Pancreas (tissue), 10 donors: Measurements from ENCODE around the gene PMS1. TPM values are rescaled to one million over a fixed set of nuclear protein-coding genes. Genes with fewer than 3 reads are reported as not detected.

Experiments
- ATAC-seq, 4 donors: fragments of 200-7000 bp; cut with Tn5 transposase; one replicate each; pipeline versions ENCODE4 v1.8.0 to v1.9.1; 2020; ENCODE audit warnings: mild to moderate bottlenecking in 4 of 4, moderate library complexity in 4 of 4
- DNase-seq, 6 donors: peaks; one replicate each; pipeline ENCODE4 v3.0.0-alpha.2; 2020
- FAIRE-seq: peaks from 2 replicates; lab custom pipeline; 2012; peaks lifted over from hg19 to GRCh38; lab: Jason Lieb, UNC
- H3K27ac ChIP-seq, 4 donors: fragments of 200-600 bp; sonication (generic); 1 replicate in 3 of 4; 2 replicates in 1 of 4; pipeline versions ENCODE4 v1.5.0 to v1.8.0; 2020
- H3K27me3 ChIP-seq, 4 donors: fragments of 200-600 bp; one replicate each; pipeline ENCODE4 v1.8.0; 2021
- H3K36me3 ChIP-seq, 3 donors: fragments of 200-600 bp; sonication (generic) in 1 of 3; one replicate each; pipeline versions ENCODE4 v1.5.0 to v1.8.0; 2020 to 2021
- H3K4me1 ChIP-seq, 3 donors: fragments of 200-600 bp; one replicate each; pipeline ENCODE4 v1.8.0; 2021
- H3K4me3 ChIP-seq, 4 donors: fragments of 200-600 bp; sonication (generic) in 2 of 4; one replicate each; pipeline versions ENCODE4 v1.5.0 to v1.8.0; 2020 to 2021
- H3K9me3 ChIP-seq, 4 donors: fragments of 200-600 bp; one replicate each; pipeline ENCODE4 v1.8.0; 2021
- CTCF ChIP-seq, 4 donors: fragments of 200-600 bp; sonication (generic) in 3 of 4; IDR thresholded peaks; one replicate each; pipeline versions ENCODE4 v1.5.0 to v1.8.0; 2021; ENCODE audit warnings: antibody characterized with exemption in 4 of 4
- WGBS, 2 donors: extraction: QIAGEN DNeasy Blood & Tissue Kit; methylation state at CpG; one replicate each; pipeline ENCODE4 v1.1.7; 2013; 5-methylcytosine and 5-hydroxymethylcytosine counted together
- intact Hi-C, 3 donors: fragments of 100-400 bp; cut with DNase I; formaldehyde crosslinking; loops; one replicate each; pipeline versions ENCODE4 v1.11.1 to v1.14.2; 2022
- polyA plus RNA-seq, 2 donors: library from polyadenylated mRNA; stranded (reverse); fragments of 200-250 nt; gene quantifications; one replicate each; pipeline ENCODE4 v1.2.3, GENCODE V29; 2013
- total RNA-seq, 6 donors: library from RNA; stranded (reverse); fragmentation: NEBNext Ultra II Directional in 4 of 6; extraction: Animal tissue kit (Norgen Biotek cat#: 25700) in 4 of 6; gene quantifications; one replicate each; pipeline versions ENCODE4 v1.2.1 to v1.2.4, GENCODE V29; 2021 to 2023
- donor health status: healthy with polysubstance abuse.
- donor health status: DM: no; HTN: no; CAD: no; lungs with moderate emphysema.
- donor health status: DM: no; HTN: no; CAD: no.
- donor health status: control.
- donor health status: control.
- donor health status: Bipolar disorder and iron deficiency.
- donor health status: DM: yes; HTN: yes; CAD: no.
- donor health status: DM: no; HTN: no; CAD: no.
- donor health status: DM: no; HTN: no; CAD: no.
- donor health status: DM: yes; HTN: yes; CAD: no.

Gene PMS1
- total and polyA plus RNA-seq, 8 donors = 8.1 to 17.1 (median 10.6) TPM

DNA sequence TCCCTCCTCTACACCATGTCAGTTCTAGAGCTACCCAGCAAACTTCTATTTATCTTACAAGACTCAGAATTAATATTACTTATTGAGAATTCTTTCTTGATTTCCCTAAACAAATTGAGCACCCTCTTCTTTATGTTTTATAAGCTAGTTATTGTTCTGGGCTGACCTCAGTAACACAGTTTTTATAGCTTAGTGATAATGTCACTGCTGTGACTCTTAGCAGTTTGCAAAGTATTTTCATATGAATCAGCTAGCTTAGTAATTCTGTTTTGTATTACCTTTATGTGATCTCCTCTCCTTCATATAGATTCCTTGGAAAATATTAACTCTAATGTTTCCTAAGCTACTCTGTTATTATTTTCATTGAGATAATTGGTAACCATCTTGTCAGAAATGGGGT, 114.9 kb downstream of the PMS1 start:
- no peaks in the 10 kb centered on the region for H3K27me3 ChIP-seq
- intact Hi-C loops = no loop called here
- H3K27ac ChIP-seq = no peak overlapping the region
- TF ChIP-seq CTCF (IDR thresholded peaks at IDR 0.05) = no peak
- DNase-seq (no peak), FAIRE-seq (no peak), ATAC-seq (no peak)
- H3K9me3 ChIP-seq = no peaks in the 10 kb centered on the region
- no peaks in the 10 kb centered on the region for H3K36me3 ChIP-seq
- no peaks in the 10 kb centered on the region for H3K4me1 ChIP-seq
- no peak overlapping the region for H3K4me3 ChIP-seq

- ATAC-seq (peak in 1 of 4 donors; percentile 32), DNase-seq (no peak), FAIRE-seq (no peak)
- H3K4me3 ChIP-seq = no peak overlapping the region
- intact Hi-C loops = no loop called here
- no peak for TF ChIP-seq CTCF (IDR thresholded peaks at IDR 0.05)
- H3K36me3 ChIP-seq = no peaks in the 10 kb centered on the region
- no peaks in the 10 kb centered on the region for H3K9me3 ChIP-seq
- 21 to 22% methylated on average over 5 of the region's 5 CpGs for WGBS, 2 donors
- no peaks in the 10 kb centered on the region for H3K4me1 ChIP-seq
- H3K27me3 ChIP-seq = no peaks in the 10 kb centered on the region
- no peak overlapping the region for H3K27ac ChIP-seq
Measured at GRCh38 chr2:189900726-189901125, 116.5 kb downstream of the PMS1 start.

- H3K4me3 ChIP-seq = no peak overlapping the region
- no peak for ATAC-seq
Measured at GRCh38 chr2:189901664-189902063, 117.4 kb downstream of the PMS1 start.

GRCh38 chr2:189913821-189914220, 129.6 kb downstream of the PMS1 start:
- DNase-seq (no peak), FAIRE-seq (no peak), ATAC-seq (no peak)
- Histone ChIP-seq H3K9me3 (no peaks in the 10 kb centered on the region), H3K27ac (no peak overlapping the region), H3K4me3 (no peak overlapping the region), H3K27me3 (no peaks in the 10 kb centered on the region), H3K36me3 (no peaks in the 10 kb centered on the region), H3K4me1 (no peaks in the 10 kb centered on the region)
- intact Hi-C loops = no loop called here
- TF ChIP-seq CTCF (IDR thresholded peaks at IDR 0.05) = no peak
- WGBS, 2 donors = 44 to 51% methylated on average over 3 of the region's 3 CpGs

More at GRCh38 chr2:189901664-189902063, 117.4 kb downstream of the PMS1 start:
- FAIRE-seq (no peak), DNase-seq (no peak)
- no peaks in the 10 kb centered on the region for H3K4me1 ChIP-seq
- H3K27me3 ChIP-seq = no peaks in the 10 kb centered on the region
- H3K36me3 ChIP-seq = no peaks in the 10 kb centered on the region
- no peak for TF ChIP-seq CTCF (IDR thresholded peaks at IDR 0.05)
- H3K9me3 ChIP-seq = no peaks in the 10 kb centered on the region
- intact Hi-C loops = no loop called here
- no peak overlapping the region for H3K27ac ChIP-seq

- FAIRE-seq (no peak), DNase-seq (no peak), ATAC-seq (no peak)
- Histone ChIP-seq H3K9me3 (no peaks in the 10 kb centered on the region), H3K4me3 (no peak overlapping the region), H3K27ac (no peak overlapping the region), H3K4me1 (no peaks in the 10 kb centered on the region), H3K36me3 (no peaks in the 10 kb centered on the region), H3K27me3 (no peaks in the 10 kb centered on the region)
- no peak for TF ChIP-seq CTCF (IDR thresholded peaks at IDR 0.05)
- WGBS, 2 donors = 90 to 94% methylated on average over 2 of the region's 2 CpGs
- intact Hi-C loops = no loop called here
Measured at GRCh38 chr2:189916651-189917050, 132.4 kb downstream of the PMS1 start.

Other genes with a start within 250 kb of the PMS1 start
- gene SLC40A1, start 203.7 kb upstream of the PMS1 start, total RNA-seq = 10 to 100 TPM; 31.4 to 65.8 (median 43.2) TPM
- 10 to 100 TPM; 14.0 to 26.8 TPM for gene SLC40A1, start 203.7 kb upstream of the PMS1 start, polyA plus RNA-seq
- gene ASNSD1, start 123.0 kb upstream of the PMS1 start, total RNA-seq = 10 to 100 TPM; 12.6 to 16.2 (median 15.5) TPM
- gene ASNSD1, start 123.0 kb upstream of the PMS1 start, polyA plus RNA-seq = 10 to 100 TPM; 14.0 to 22.8 TPM
- 1 to 10 TPM; 4.0 to 8.9 (median 6.3) TPM for gene ANKAR, start 109.8 kb upstream of the PMS1 start, total RNA-seq
- 1 to 10 TPM; 3.1 to 4.7 TPM for gene ANKAR, start 109.8 kb upstream of the PMS1 start, polyA plus RNA-seq
- 1 to 10 TPM; 1.2 to 3.2 (median 2.0) TPM for gene OSGEPL1, start 21.7 kb upstream of the PMS1 start, total RNA-seq
- gene OSGEPL1, start 21.7 kb upstream of the PMS1 start, polyA plus RNA-seq = 1 to 10 TPM; 1.7 to 2.8 TPM
- gene ORMDL1, start 111 bp upstream of the PMS1 start, total RNA-seq = 10 to 100 TPM; 20.2 to 30.8 (median 26.3) TPM
- 100 to 1,000 TPM; 101 to 121 TPM for gene ORMDL1, start 111 bp upstream of the PMS1 start, polyA plus RNA-seq